ENCODE measurements around the gene GABRA4.

The GABRA4 gene

DNA sequence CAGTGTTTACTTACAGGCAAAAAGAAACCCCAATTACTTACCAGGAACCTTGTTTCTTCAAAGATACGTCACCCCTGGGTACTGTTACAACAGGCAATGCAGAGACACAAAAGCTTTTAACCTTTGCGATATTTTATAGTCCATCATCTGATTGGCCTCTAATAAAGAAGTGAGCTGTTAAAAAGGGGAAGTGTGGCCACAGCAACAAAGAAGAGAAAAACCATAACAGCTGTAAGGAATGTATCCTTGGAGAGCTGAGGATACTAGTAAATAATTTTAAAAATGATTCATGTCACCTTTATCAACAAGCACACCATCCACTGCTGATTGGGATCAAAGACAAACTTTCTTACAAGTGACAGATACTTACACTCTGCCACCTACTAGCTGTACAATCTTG is 14.1 kb downstream of the GABRA4 start:
- peak in 1 of 2 donors; percentile 7 for DNase-seq

DNA sequence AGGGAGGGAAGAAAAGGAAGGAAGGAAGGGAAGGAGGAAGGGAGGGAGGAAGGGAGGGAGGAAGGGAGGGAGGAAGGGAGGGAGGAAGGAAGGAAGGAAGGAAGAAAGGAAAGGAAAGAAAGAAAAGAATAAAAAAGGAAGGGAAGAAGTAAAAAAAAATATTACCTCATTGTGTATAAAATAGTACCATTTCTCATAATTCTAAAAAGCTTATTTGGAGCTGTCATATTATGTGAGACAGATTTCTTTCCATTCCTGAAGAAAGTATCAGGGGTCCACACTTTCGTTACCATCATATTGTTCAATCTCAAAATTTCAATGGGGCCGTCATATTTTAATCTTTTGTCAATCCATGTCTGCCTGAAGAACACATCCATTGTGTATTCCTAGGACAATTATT is 16.1 kb downstream of the GABRA4 start:
- DNase-seq: no peak

DNA sequence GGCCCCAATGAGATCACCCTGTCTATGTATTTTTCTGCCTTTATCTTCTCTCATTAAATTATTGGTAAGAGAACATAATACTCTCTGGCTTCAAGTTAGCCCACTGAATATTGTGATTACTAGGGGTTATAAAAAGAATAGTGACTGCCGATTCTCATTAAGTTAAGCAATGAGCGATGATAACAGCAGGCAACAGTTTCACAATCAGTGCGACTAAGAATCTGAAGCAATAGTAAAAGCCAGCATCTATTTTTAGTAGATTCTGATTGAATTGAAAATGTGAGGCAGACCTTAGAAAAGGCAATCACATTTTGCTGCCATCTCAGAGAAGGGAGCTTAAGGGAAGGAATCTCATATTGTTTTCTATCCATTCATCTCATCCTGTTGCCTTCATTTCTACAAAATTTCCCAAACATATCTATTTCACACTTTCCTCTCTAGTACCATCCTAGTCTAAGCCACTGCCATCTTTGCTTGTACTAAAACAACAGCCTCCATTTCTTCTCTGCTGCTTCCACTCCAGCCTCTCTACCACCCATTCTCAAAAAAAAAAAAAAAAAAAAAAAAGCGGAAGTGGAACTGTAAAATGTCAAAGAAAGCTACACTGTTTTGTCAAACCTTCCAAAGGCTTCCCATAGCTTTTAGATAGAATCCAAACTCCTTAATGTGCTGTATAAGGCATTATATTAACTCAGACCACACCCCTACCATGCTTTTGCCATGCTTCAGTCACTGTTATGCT is 17.4 kb downstream of the GABRA4 start:
- DNase-seq: peak; percentile 62 to 66

DNA sequence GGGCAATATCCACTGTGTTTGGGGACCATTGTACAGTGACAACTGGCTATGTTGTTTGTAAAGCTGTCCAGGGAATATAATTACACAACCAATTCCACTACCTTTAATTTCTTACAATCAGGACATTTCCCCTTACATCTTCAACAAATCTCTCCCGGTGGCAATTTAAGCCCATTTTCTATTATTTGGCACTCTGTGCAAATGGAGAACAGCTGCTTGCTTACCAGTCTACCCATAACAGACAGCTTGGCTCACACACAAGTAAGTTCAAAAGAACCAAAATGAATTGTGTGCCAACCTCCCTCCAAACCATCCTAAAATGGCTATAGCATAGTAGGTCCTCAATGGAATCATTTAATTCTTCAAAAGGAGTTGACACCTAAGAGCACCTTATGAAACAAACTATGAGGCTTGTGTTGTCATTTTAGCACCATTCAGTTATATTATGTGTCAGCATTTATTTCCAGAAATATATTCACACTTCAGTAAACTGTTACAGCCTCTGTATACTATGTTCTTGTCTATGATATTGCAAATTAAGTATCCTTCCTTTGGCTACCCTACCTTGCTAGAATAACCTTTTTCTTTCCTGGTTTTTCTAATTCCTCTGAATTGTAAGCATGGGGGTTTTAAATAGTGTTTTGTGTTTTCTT is 18.4 kb downstream of the GABRA4 start:
- no peak for DNase-seq

DNA sequence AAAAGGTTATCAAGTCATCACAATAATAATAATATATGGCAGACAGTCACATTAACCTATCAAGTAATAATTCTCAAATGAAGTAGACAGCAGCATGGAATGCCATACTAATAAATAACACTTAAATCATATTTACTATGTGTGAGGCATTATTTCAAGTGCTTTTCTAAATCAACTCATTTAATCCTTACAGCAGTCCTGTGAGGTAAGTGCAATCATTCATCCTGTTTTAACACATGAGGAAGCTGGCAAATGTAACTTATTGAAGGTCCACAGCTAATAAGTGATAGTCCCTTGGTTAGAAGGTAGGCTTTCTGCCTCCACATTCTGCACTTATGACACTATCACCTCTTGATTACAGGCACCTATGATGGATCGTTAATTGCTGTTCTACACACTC is 24.5 kb downstream of the GABRA4 start:
- no peak for DNase-seq

DNA sequence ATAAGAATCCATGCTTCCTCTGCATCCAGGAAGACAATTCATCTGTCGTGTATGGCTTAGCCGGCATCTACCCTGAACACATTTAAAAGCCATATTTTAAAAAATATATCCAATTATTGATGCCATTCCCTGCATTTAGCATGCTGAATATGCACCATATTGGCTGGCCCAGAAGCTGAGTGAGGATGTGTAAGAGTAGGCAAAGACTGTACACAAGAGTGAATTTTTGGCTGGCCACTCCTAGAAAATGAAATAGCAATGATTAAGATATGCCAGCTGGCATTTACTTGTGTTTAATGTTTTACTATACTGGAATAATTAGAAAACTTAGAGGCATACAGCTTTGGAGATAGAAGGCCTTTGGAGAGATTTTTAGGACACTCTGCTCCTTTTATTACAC is 25.8 kb downstream of the GABRA4 start:
- no peak for DNase-seq

DNA sequence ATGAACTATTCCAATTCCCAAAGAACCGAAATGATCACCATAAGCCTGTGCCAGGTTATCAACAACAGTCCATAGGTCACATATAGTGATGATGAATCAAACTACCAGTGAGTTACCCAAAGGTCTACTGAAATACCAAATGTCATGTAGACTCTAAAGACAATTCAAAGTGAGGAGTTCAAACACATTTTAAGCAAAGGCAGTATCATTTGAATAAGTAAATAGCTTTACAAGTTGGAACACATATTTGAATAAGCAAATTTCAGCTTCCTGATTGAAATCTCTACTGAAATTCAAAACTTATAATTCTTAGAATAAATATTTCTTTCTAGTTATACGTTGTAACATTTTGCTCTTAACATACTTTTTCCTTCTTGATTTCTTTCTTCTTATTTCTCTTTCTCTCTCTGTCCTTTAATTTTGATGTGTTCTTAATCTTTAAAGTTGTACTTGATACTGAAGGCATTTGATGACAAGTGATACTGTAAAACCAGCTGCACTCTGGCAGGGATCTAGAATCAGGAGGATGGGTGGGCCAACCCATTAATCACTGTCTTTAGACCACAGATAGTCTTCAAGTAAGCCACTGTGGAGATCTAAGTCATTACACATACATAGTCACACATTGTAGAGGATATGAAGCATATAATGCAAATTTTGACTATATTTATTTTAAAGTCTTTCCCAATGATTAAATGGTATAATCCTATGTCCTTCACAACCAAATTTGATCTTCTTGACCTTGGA is 34.5 kb downstream of the GABRA4 start:
- no peak for DNase-seq

DNA sequence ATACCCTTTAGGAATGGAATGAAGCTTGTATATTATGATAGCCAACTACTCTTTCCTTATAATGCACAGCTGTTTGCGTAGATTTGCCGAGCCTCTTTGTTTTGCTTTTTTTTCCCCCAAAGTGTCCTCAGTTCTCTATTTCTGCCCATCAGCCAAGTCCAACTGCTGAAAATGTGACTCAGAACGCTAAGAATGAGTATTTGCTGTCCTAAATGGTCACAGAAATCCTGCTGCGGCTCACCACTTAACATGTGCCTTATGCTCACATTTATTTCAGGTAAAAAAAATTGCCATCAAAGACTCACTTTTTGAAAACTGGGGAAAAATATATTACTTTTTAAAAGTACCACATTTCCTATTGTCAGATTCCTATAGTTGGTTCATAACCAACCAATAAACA is 36.9 kb downstream of the GABRA4 start:
- DNase-seq: no peak

DNA sequence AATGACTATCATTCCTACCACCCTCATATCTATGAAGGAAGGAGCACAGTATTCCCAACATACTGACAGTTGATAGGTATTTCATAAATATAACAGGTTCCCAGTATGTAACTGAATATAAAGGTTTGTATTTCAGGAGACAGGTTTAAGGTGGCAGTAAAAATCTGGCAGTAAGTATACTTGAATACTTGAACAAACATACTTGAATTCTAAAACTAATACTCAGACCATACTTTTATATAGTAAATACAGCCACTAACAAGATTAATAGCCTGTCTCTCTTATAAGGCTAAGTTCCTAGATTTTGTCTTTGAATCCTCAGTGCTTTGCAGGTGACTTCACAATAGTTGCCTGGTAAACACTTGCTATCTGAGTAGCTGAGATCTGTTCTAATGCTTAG is 37.8 kb downstream of the GABRA4 start:
- no peak for DNase-seq

DNA sequence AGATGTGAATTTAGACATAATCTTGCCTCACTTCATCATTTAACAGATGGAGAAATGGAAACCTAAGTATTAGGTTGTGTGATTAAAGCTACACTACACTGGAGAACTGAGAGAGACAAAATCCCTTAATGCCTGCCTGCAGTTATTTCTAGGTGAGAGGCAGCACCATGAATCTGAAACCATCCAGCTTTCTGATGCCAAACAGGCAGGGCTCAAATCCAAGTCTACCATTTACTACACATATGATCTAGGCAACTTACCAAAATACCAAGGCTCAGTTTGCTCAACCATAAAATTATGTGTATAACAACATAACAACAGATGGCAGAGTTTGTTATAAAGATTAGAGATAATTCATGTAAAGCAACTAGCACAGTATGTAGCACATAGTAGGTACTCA is 38.7 kb downstream of the GABRA4 start:
- DNase-seq: no peak

DNA sequence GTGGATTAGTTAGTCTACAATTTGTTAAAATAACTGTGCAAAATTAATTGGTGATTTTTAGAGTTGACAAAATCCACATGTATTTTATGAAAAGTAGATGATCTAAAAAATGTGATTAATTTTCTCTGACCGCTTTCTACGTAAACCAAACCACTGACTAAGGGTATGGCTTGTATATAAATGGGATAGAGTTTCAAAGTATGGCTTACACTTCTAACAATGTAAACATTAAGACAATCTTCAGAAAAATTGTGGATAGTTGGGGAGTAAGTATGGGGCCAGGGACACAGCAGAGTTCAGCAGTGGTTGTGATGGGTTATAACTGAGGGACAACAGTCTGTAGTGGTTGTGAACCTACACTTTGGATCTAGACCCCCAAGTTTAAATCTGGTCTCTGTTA is 39.8 kb downstream of the GABRA4 start:
- DNase-seq: no peak

DNA sequence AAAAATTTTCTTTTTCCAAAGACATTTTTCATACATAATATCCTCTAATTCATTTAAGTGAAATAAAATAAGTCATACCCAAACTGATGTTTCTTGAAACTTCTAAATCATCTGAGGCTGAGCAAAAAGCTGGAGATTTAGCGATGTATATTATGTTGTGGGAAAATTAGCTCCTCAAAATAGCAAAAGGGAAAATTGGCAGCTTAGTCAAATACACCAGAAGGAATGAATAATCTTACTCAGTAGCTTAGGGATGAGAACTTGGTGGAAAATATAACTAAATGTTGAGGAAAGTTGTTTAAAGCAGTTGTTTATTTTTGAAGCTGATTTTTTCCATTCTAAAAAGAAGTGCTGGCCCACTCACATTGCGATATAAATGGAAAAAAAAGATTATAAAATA is 40.9 kb downstream of the GABRA4 start:
- DNase-seq: no peak

DNA sequence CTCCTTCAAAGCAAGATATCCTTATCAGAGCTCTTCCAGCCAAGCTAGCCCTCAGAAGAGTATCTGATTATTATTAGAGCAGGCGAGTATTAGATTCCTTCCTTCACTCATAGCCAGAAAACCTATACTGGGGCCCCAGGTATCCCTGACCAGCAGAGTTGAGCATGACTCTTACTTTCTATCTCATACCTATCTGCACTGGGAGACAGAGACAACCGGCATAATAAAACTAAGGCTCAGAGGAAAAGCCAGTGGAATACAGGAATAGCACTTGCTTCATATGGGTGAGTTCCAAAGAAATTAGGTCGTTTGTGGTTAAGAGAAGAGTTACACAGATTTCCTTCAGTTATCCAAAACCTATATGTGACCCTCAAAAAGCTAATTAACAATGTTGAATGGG is 42.6 kb downstream of the GABRA4 start:
- DNase-seq: no peak

DNA sequence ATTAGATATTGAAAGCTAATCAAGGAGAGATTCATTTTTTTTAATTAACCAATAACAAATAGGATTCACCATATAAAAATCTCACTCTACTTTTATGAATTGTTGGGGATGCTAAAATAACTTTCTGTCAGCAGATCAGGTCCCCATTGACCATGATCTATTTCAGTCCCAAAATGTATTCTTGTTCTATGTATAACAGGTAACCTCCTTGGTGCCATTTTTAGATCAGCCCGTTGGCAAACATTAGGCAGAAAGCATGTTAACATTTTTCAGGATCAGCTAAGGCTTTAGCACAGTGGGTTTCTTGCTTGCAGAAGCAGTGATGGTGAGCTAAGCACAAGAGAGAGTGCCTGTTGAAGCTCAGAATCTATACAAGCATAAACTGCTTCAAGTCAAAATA is 43.6 kb downstream of the GABRA4 start:
- DNase-seq: no peak

DNA sequence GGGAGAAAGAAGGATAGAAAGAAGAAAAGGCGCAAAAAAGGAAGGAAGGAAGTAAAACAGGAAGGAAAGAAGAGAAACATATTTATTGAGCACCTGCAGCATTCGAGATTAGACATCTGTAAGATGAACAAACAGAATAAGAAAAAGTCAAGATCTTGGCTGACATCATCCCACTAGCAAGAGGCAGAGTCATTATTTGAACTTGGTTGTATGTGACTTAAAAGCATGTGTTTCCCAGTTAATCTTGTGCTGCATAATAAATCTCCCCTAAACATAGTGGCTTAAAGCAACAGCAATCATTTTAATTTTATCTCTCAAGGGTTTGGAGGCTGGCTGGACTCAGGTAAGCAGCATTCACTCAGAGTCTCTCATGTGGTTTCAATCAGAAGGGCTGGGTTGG is 45.8 kb downstream of the GABRA4 start:
- no peak for DNase-seq

DNA sequence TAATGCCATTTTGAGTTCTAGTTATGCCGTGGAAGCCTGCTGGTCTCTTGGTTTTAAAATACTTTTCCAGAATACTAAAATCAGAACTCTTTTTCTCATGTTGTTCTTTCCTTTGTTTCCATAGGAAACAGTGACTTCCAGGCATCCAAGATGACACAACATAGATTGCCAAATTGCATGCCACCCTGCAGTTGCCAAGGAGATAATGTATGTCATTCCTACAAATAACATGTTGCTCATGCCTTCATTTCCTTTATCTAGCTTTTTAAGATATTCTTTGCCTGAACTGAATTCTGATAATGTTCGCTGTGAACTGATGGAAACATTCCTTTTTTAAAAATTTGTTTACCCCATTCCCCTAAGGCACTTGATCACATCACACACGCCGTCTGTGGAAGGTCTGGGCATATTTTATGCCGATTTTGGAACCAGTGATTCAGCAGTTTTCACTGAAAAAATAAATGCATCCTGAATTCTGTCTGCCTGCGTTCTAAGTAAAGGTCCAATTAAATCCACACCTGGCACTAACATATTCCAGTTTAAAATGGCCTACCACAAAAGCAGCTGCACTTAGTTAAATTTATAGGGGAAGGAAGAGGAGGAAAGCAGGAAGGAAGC is 46.4 kb downstream of the GABRA4 start:
- DNase-seq: no peak

DNA sequence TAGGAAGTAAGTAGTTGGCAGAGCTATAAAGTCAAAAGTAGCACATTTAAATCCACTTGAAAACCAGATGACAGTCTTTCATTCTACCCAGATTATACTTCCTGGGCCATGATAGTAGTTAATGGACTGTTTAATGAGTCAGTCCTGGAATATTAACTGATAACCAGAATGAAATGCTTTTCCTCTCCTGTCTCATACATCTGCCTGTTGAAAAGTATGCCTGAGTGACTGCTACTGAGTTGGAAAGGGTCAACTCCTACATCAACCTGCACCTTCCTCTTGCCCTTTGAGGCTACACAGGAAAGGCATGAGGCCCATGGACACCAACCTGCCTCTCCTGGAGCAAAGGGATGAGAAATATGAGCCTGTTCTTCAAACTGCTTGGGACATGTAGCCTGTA is 48.3 kb downstream of the GABRA4 start:
- no peak for DNase-seq

DNA sequence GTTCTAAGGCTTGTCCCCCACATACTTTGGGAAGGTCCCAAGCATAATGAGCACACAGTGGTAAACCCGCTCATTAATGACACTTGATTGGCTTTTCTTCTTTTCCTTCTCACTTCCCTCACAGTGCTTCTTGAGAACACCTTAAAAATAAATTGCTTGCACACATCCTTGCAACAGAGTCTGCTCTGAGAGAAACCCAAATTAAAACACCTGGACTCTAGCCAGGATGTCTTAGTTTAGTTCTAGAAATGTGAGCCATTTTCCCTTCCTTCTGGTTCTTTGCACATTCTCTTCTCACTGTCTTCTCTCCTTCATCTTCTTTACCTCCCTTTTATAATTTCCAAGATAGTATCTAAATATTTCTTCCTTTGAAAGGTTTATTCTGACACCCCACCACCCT is 49.0 kb downstream of the GABRA4 start:
- no peak for DNase-seq

DNA sequence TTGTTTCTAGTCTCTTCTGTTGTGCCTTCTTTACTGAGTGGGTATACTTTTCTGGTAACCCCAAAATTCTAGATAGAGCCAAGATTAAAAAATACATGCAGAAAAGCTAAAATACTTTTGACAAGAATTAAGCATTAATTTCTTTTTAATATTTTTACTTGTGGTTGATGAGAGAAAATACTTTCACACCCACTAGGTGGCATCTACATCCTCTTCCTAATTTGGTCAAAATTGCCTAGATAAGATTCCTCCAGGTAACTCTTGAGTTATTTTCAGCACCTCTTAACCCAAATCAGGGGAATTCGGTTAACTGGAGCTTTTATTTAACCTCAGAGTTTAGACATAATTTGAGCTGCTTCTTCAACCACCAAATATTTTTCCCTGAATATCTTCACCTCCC is 55.9 kb downstream of the GABRA4 start:
- DNase-seq: no peak

DNA sequence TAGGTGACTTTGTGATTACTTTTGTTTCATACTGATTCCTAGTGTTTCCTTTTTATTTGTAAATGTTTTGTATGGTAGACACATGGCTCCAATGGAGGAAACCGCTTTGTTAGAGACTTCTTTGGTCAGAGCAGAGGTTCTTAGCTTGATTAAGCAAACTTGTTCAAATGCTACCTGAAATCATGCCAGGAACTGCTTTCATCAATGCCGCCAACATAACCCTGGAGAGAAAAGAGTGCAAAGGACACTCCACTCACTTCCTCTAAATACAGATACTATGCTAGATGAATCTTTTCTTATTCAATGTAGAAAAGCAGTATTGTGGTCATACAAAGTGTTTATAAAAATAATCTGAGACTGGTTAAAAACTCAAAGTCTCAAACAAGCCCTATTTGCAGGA is 58.7 kb downstream of the GABRA4 start:
- no peak for DNase-seq

DNA sequence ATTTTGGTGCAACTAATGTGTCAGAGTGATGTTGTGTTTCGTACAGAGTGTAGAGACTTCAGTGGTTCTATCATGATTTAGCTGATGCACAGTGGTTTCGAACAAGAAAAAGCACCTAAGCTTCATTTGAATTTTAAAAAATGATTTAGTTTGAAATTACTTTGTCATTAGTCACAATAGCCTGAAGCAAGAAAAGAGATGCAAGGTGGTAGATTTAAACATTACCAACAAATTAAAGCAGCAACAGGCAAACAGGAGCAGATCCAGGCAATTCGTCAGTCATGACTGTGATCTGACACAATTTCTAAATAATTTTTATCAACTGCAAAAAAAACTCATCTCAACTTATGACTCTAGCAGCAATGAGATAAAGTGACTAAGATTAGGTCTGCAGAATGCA is 59.7 kb downstream of the GABRA4 start:
- DNase-seq: no peak

DNA sequence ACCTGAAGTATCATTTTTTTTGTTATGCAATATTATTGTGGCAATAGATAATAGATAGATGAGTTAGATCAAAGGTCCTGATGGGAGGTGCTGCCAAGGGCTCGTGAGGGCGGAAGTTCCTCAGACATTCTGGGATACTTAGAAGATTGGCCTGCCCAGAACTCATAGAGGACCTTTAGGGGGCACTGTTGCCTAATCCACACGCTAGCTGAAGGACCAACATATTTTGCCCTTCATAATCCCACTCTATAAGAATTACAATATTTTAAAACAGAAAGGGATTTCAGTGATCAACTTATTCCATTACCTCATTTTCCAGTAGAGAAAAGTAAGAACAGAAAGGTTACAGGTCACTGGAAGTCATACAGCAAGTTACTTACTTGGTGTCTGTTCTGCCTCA is 61.4 kb downstream of the GABRA4 start:
- DNase-seq: peak; percentile 32 to 42

DNA sequence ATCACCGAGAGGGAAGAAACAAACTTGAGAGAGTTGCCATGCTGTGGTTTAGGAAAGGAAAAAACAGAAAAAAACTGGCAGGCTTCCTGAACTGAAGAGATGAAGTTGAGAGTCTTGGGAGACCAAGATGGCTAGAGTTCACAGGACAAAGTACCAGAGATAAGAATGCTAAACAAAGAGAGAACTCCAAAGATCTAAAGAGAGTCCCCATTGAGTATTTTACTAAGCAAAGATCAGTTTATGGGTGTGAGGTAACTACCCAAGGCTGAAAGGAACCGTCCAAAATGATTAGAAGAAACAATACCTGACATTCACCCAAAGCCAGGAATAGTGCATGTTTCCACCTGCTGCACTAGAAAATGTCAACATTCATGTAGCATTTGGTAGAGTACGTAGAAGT is 62.5 kb downstream of the GABRA4 start:
- no peak for DNase-seq

DNA sequence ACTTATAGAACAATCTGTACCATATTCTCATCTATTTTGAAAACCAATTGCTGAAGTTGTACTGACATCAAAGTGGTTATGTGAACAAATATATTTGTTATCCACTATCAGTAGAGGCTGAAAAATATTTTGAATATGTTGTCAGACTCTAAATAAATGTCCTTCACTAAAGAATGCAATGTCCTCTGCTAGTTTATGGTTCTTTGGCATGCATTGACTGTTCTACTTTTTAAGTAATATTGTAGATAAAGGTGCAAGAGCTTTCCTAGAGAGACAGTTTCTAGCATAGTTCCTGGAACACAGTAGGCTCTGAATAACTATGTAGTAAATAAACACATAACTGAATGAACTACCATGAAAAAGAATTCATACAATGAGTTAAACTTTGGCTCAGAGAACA is 66.2 kb downstream of the GABRA4 start:
- no peak for DNase-seq

Data from inflammatory macrophage (primary cell).